DMS 273 treated with DMSO at 0.1 percent for 48 hours (cell line): ENCODE results near the gene CBX4.

Experiments used
- DNase-seq: peaks from one replicate; lab custom pipeline; 2025; lab: John Stamatoyannopoulos, UW

Gene CBX4

DNA sequence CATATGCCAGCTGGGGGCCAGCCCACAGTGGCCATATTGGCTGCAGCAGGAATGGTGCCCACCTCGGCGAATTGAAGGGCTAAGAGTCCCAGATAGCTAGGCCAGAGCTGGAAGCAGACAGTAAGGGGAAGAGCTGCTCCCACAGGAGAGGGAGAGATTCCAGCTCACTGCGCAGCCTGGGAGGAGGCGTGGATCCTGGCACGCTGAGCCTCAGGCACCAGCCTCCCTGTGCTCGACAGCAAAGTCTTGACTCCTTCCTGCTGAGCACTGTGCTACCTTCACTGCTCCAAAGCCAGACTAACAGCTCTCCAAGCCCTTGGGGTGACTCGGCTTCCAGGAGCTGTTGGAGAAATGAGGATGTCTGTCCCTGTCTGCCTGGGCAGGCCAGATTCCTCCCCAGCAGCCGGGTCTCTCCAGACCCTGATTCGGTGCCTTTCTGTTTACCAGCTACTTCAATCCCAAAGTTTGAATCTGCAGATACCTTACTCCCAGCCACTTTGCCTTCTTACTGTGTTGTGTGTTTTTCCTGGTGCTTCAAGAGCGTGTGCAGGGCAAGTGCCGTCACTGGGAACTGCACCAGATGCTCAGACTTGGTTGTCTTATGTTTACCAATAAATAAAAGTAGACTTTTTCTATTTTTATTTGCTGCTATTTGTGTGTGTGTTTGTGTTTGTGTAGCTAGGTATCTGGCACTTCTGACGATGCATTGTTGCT lies 52.2 kb downstream of the CBX4 start:
- no peak for DNase-seq

DNA sequence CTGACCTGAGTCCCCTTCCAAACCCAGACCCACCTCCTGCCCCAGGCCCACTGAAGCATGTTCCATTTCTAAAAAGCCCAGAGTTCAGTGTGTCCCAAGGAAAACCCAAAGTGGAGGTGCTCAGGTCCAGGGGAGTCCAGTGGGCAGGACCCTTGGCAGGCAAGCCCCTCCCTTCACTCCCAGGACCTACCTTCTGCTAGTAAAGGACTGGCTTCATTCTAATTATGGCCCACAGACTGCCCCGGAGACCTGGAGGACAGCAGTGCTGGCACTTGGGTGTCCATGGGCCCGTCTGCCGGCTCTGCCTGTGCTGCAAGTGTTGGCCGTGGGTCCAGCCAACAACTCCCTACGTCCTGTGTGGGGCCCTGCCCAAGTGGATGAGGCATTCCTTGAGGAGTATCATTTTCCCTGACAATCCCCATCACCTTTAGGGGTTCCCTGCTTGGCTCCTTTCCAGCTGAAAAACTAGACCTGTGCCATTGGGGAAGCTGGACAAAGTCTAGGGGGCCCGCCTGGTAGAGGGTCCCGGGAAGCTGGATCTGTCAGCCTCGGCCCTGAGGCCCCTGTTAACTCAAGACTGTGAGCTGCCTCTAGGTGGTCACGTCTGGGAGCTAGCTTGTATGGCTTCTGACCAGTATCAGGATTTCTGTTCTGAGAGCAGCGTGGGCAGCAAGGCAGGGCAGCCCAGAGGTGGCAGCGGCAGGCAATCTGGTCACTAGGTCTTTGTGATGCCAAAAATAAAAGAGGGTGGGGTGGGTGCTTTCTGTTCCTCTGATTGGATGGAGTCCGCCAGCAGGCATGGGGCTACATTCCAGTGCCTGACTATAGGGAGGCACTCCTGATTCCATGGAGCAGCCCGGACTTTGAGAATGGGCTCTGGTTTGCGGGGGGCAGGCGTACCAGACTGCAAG lies 53.1 kb downstream of the CBX4 start:
- no peak for DNase-seq

DNA sequence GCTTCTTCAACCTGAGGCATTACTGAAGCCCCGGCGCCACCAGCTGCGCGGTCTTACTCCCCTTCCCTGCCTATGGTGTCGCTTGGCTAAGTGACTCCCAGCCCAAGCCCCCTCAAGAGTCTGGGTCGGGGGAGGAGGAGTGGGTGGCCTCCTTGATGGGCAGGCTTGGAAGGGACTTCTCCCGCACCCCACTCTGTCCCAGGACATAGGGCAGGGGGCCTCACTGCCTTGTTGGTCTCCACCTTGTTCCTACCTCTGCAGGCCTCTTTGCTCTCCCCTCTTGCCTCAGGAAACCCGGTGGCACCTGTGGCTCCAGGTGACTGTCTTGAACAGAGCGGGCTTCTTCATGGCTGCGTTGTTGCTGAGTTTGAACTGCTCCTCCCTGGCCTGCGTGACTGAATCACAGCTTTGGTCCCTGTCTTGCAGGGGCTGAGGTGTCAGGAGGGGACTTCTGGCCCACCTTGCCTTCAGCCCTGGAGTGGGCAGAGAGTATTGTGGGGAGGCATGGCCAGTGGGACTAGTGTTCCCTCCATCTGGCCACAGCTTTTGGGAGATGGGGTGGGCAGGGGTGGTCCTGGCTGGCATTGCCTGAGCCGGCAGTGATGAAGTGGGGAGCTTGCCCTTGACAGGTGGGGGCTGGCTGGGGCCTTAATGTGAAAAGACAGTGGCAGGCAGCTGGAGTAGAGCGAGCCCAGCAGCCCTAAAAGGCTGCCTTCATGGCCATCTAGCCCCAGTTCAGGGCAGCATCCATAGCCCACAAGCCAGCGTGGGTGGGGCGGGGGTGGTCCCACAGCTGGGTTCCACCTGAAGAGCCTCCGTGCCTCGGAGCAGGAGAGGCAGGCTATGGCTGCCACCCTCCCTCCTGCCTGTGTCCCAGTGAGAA lies 54.0 kb downstream of the CBX4 start:
- DNase-seq = no peak

DNA sequence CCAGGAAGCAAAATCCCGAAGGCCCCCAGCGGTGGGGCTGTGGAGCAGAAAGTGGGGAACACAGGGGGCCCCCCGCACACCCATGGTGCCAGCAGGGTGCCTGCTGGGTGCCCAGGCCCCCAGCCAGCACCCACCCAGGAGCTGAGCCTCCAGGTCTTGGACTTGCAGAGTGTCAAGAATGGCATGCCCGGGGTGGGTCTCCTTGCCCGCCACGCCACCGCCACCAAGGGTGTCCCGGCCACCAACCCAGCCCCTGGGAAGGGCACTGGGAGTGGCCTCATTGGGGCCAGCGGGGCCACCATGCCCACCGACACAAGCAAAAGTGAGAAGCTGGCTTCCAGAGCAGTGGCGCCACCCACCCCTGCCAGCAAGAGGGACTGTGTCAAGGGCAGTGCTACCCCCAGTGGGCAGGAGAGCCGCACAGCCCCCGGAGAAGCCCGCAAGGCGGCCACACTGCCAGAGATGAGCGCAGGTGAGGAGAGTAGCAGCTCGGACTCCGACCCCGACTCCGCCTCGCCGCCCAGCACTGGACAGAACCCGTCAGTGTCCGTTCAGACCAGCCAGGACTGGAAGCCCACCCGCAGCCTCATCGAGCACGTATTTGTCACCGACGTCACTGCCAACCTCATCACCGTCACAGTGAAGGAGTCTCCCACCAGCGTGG lies 54.8 kb downstream of the CBX4 start:
- DNase-seq = no peak

DNA sequence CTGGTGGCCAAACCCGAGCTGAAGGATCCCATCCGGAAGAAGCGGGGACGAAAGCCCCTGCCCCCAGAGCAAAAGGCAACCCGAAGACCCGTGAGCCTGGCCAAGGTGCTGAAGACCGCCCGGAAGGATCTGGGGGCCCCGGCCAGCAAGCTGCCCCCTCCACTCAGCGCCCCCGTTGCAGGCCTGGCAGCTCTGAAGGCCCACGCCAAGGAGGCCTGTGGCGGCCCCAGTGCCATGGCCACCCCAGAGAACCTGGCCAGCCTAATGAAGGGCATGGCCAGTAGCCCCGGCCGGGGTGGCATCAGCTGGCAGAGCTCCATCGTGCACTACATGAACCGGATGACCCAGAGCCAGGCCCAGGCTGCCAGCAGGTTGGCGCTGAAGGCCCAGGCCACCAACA lies 55.3 kb downstream of the CBX4 start:
- no peak for DNase-seq
